ENCODE data around the gene APOA4. TPM values are rescaled to one million over a fixed set of nuclear protein-coding genes. Genes with fewer than 3 reads are reported as not detected.
A peak's percentile ranks its signal among the peaks of the same experiment; 100 is the strongest.

Gene APOA4
- total and polyA plus RNA-seq, 2 of the 13 experiments (the other 11 are each of a cell fraction or from before 2014, with no cell fraction given): 3.8 to 7.2 TPM

GRCh38 chr11:116791002-116791812 is 31.9 kb downstream of the APOA4 start (continued):
- TF ChIP-seq RBFOX2 (IDR thresholded peaks at IDR 0.05; ENCODE audit: low read depth, low read length): no peak
- TF ChIP-seq NFE2 (CRISPR knock-in tag; IDR thresholded peaks at IDR 0.05): no peak
- TF ChIP-seq PHB2 (IDR thresholded peaks at IDR 0.05; ENCODE audit: partially characterized antibody): no peak
- peak; percentile 49; the same call in 1 of the 2 replicates for TF ChIP-seq ZSCAN21 (CRISPR knock-in tag; IDR thresholded peaks at IDR 0.05; ENCODE audit: borderline replicate concordance)
- TF ChIP-seq THYN1 (CRISPR knock-in tag; IDR thresholded peaks at IDR 0.05; ENCODE audit: borderline replicate concordance, low read depth): no peak
- no peak for TF ChIP-seq WIZ (CRISPR knock-in tag; IDR thresholded peaks at IDR 0.05)
- TF ChIP-seq, protein P1, sequence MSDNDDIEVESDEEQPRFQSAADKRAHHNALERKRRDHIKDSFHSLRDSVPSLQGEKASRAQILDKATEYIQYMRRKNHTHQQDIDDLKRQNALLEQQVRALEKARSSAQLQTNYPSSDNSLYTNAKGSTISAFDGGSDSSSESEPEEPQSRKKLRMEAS (IDR thresholded peaks at IDR 0.05): peak; percentile 39; the same call in 1 of the 2 replicates
- no peak for TF ChIP-seq ZNF564 (CRISPR knock-in tag; IDR thresholded peaks at IDR 0.05)
- TF ChIP-seq, protein P2, sequence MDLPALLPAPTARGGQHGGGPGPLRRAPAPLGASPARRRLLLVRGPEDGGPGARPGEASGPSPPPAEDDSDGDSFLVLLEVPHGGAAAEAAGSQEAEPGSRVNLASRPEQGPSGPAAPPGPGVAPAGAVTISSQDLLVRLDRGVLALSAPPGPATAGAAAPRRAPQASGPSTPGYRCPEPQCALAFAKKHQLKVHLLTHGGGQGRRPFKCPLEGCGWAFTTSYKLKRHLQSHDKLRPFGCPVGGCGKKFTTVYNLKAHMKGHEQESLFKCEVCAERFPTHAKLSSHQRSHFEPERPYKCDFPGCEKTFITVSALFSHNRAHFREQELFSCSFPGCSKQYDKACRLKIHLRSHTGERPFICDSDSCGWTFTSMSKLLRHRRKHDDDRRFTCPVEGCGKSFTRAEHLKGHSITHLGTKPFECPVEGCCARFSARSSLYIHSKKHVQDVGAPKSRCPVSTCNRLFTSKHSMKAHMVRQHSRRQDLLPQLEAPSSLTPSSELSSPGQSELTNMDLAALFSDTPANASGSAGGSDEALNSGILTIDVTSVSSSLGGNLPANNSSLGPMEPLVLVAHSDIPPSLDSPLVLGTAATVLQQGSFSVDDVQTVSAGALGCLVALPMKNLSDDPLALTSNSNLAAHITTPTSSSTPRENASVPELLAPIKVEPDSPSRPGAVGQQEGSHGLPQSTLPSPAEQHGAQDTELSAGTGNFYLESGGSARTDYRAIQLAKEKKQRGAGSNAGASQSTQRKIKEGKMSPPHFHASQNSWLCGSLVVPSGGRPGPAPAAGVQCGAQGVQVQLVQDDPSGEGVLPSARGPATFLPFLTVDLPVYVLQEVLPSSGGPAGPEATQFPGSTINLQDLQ (CRISPR knock-in tag; IDR thresholded peaks at IDR 0.05): no peak
- TF ChIP-seq ZNF788 (CRISPR knock-in tag; IDR thresholded peaks at IDR 0.05; ENCODE audit: borderline replicate concordance): peak; percentile 74; the same call in 1 of the 2 replicates
- TF ChIP-seq, protein P3, sequence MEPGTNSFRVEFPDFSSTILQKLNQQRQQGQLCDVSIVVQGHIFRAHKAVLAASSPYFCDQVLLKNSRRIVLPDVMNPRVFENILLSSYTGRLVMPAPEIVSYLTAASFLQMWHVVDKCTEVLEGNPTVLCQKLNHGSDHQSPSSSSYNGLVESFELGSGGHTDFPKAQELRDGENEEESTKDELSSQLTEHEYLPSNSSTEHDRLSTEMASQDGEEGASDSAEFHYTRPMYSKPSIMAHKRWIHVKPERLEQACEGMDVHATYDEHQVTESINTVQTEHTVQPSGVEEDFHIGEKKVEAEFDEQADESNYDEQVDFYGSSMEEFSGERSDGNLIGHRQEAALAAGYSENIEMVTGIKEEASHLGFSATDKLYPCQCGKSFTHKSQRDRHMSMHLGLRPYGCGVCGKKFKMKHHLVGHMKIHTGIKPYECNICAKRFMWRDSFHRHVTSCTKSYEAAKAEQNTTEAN (CRISPR knock-in tag; conservative IDR thresholded peaks at IDR 0.05): 0 out of 2 replicates have a peak, but pooled peaks have one; percentile 51
- peak; percentile 29; the same call in 1 of the 2 replicates for TF ChIP-seq ZNF839 (CRISPR knock-in tag; IDR thresholded peaks at IDR 0.05; ENCODE audit: borderline replicate concordance)
- TF ChIP-seq, protein P4, sequence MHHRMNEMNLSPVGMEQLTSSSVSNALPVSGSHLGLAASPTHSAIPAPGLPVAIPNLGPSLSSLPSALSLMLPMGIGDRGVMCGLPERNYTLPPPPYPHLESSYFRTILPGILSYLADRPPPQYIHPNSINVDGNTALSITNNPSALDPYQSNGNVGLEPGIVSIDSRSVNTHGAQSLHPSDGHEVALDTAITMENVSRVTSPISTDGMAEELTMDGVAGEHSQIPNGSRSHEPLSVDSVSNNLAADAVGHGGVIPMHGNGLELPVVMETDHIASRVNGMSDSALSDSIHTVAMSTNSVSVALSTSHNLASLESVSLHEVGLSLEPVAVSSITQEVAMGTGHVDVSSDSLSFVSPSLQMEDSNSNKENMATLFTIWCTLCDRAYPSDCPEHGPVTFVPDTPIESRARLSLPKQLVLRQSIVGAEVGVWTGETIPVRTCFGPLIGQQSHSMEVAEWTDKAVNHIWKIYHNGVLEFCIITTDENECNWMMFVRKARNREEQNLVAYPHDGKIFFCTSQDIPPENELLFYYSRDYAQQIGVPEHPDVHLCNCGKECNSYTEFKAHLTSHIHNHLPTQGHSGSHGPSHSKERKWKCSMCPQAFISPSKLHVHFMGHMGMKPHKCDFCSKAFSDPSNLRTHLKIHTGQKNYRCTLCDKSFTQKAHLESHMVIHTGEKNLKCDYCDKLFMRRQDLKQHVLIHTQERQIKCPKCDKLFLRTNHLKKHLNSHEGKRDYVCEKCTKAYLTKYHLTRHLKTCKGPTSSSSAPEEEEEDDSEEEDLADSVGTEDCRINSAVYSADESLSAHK (CRISPR knock-in tag; IDR thresholded peaks at IDR 0.05; ENCODE audit: borderline replicate concordance): 0 out of 2 replicates have a peak, but pooled peaks have one; percentile 8
- TF ChIP-seq ZSCAN12 (CRISPR knock-in tag; IDR thresholded peaks at IDR 0.05): no peak
- no peak for TF ChIP-seq ZFP36L2 (CRISPR knock-in tag; IDR thresholded peaks at IDR 0.05)
- TF ChIP-seq SMARCC2 (IDR thresholded peaks at IDR 0.05): no peak
- no peak for TF ChIP-seq ZNF30 (CRISPR knock-in tag; IDR thresholded peaks at IDR 0.05)
- TF ChIP-seq ZNF589 (CRISPR knock-in tag; conservative IDR thresholded peaks at IDR 0.05): 0 out of 2 replicates have a peak, but pooled peaks have one; percentile 54
- peak; percentile 45; the same call in 1 of the 2 replicates for TF ChIP-seq KLF12 (CRISPR knock-in tag; IDR thresholded peaks at IDR 0.05; ENCODE audit: borderline replicate concordance)
- TF ChIP-seq SIX1 (CRISPR knock-in tag; IDR thresholded peaks at IDR 0.05; ENCODE audit: borderline replicate concordance): no peak
- no peak for TF ChIP-seq ZNF703 (CRISPR knock-in tag; IDR thresholded peaks at IDR 0.05; ENCODE audit: borderline replicate concordance)
- no peak for TF ChIP-seq CREM (IDR thresholded peaks at IDR 0.05)
- no peak for TF ChIP-seq CREM (CRISPR knock-in tag; IDR thresholded peaks at IDR 0.05)
- no peak for TF ChIP-seq SATB2 (CRISPR knock-in tag; IDR thresholded peaks at IDR 0.05)

Measured in HepG2 (cell line).